Regular cardiac myocyte (primary cell): ENCODE measurements around the gene CSH2. TPM values are rescaled to one million over a fixed set of nuclear protein-coding genes. Genes with fewer than 3 reads are reported as not detected.

Experiments used
- total RNA-seq: library from RNA; depleted of rRNA; stranded (reverse); fragments of >200 nt; gene quantifications from 2 replicates; pipeline ENCODE4 v1.2.3, GENCODE V29; 2014

The CSH2 gene
- not detected in 2 replicates for total RNA-seq

GRCh38 chr17:63873577-63873976 lies at the start of gene CSH2:
Gene CSH2 (minus strand): TSS chr17:63873677. CDS start chr17:63873614, 63 bp downstream.

GRCh38 chr17:63918789-63919305 lies 45.4 kb upstream of the CSH2 start, which contains the start of gene GH1:
Gene GH1 (minus strand): TSS chr17:63918839. CDS start chr17:63918776, 63 bp downstream.

DNA sequence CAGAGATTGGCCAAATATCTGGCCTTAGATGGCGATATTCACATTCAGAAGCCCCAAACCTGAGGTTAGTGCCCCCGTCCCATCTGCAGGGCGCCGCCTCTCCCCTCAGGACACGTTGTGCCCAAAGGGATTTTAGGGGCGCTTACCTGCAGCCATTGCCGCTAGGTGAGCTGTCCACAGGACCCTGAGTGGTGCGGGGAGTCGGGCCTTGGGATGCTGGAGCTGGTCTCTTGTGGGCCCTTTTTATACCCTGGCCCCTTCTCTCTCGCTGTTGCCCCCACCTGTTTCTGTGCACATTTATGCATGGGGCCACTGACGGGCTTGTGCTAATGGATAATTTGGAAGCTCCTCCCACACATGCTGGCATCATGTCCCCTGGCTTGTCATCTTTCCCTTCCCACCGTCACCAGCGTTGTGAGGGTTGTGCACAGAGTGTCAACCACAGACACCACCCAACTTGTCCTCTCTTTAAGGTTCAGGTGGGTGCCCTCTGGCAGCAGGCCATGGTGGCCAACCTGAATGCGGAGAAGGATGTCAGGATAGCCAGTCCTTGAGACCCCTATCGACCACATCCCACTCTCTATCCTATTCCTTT lies 37.7 kb upstream of the CSH2 start, which contains the start of gene CSHL1:
TSS of gene CSHL1 (minus strand) at position 218 of the 595 bp plus-strand sequence. CDS start at position 156, 62 bp downstream.

DNA sequence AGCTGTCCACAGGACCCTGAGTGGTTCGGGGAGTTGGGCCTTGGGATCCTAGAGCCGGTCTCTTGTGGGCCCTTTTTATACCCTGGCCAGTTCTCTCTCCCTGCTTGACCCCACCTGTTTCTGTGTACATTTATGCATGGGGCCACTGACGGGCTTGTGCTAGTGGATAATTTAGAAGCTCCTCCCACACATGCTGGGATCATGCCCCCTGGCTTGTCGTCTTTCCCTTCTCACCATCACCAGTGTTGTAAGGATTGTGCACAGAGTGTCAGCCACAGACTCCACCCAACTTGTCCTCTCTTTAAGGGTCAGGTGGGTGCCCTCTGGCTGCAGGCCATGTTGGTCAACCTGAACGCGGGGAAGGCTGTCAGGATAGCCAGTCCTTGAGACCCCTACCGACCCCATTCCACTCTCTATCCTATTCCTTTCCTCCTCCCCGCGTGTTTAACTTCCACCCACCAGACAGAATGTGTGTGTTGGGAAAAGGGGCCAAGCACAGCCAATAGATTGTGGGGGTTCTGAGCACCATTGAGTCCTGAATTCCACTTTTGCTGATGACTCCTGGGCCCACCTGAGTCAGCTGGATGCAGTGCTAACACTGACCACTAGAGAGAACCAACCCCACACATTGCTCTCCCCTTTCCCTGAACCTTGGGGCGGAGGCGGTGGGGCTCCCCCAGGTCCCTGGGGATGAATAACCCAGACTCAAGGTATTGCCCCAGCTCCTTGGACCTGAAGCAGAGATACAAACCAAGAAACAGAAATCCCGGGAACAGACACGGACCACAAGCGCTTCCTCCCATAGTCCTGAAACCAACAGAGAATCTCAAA lies 23.3 kb upstream of the CSH2 start, which contains the start of gene CSH1:
TSS of gene CSH1 (minus strand) at position 51 of the 831 bp plus-strand sequence. CDS start 63 bp downstream, outside the sequence.

DNA sequence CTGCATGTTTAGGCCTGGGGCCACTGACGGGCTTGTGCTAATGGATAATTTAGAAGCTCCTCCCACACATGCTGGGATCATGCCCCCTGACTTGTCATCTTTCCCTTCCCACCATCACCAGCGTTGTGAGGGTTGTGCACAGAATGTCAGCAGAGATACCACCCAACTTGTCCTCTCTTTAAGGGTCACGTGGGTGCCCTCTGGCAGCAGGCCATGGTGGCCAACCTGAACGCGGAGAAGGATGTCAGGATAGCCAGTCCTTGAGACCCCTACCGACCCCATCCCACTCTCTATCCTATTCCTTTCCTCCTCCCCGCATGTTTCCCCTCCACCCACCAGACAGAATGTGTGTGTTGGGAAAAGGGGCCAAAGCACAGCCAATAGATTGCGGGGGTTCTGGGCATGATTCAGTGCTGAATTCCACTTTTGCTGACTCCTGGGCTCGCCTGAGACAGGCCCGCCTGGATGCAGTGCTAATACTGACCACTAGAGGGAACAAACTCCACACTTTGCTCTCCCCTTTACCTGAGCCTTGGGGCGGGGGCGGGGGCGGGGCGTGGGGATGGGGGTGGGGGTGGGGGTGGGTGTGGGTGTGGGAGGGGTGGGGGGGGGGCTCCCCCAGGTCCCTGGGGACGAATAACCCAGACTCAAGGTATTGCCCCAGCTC lies 8.6 kb upstream of the CSH2 start, which contains the start of gene GH2:
TSS of gene GH2 (minus strand) at position 10 of the 667 bp plus-strand sequence. CDS start 143 bp downstream, outside the sequence.

DNA sequence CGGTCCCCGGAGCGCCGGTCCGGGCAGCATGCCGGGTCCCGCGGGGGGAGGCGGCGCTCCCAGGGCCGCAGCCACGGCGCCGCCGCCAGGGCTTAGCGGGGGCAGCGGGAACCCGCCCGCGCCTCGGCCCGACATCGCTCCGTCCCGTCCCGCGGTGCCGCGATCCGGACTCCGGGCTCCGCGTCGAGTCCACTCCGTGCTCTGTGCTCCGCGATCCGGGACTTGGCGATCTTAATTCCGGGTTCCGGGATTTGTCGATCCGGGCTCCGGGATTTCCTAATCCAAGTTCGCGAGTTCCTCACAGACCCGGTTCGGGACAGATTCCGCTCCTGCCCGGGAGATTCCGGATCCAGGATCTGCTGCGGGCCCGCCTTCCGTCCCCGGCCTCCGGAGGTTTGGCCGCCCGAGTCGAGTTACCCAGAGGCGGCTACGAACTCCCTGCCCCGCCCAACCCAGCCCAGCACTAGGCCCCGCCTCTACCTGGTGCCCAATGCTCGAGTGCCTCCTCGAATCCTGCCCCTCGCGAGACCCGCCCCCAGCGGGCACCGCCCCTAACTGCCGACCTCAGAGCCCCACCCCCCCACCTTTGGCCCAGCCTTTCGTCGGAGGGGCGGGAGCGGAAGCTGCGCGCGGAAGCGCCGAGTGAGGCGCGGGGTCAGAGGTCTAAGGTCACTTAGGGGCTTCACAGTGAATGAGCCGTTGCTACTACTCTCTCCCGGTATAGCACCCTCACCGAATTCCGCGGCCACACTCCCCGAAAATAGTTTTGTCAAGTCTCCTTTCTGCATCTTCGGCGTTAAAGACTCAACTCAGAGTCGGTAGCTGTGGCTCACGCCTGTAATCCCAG lies 30.7 kb downstream of the CSH2 start, which contains the start of gene SMARCD2:
TSS of gene SMARCD2 (minus strand) at position 146 of the 847 bp plus-strand sequence. CDS start at position 135, 11 bp downstream.

GRCh38 chr17:63827002-63827800 lies 46.3 kb downstream of the CSH2 start, which contains the start of the genes FTSJ3 and PSMC5:
Gene FTSJ3 (minus strand): TSS chr17:63827663. CDS start chr17:63826902, 761 bp downstream.
Gene PSMC5 (plus strand): TSS chr17:63827431. CDS start chr17:63827491, 60 bp downstream.

Other genes starting within 250 kb of the CSH2 start
- 6.1 and 6.2 TPM in 2 replicates for gene LIMD2, start 173.6 kb downstream of the CSH2 start, total RNA-seq
- gene STRADA, start 131.9 kb downstream of the CSH2 start, total RNA-seq: 14.4 and 15.1 TPM in 2 replicates
- gene CCDC47, start 100.1 kb downstream of the CSH2 start, total RNA-seq: 87.7 and 112 TPM in 2 replicates
- 56.9 and 70.9 TPM in 2 replicates for gene DDX42, start 99.5 kb downstream of the CSH2 start, total RNA-seq
- gene PSMC5, start 46.2 kb downstream of the CSH2 start, total RNA-seq: 50.5 and 127 TPM in 2 replicates
- 116 and 168 TPM in 2 replicates for gene FTSJ3, start 46.0 kb downstream of the CSH2 start, total RNA-seq
- gene SMARCD2, start 31.0 kb downstream of the CSH2 start, total RNA-seq: 58.3 and 83.8 TPM in 2 replicates
- gene GH2, start 8.3 kb upstream of the CSH2 start, total RNA-seq: not detected in 2 replicates
- not detected in 2 replicates for gene CSH1, start 22.9 kb upstream of the CSH2 start, total RNA-seq
- not detected in 2 replicates for gene CSHL1, start 37.6 kb upstream of the CSH2 start, total RNA-seq
- gene GH1, start 45.2 kb upstream of the CSH2 start, total RNA-seq: not detected in 2 replicates
- 1.1 and 5.4 TPM in 2 replicates for gene CD79B, start 58.7 kb upstream of the CSH2 start, total RNA-seq
- under 0.01 TPM in 1 of 2 replicates, not detected in the other for gene SCN4A, start 99.2 kb upstream of the CSH2 start, total RNA-seq
- gene PRR29, start 124.7 kb upstream of the CSH2 start, total RNA-seq: 0.38 and 0.85 TPM in 2 replicates
- 22.4 and 27.9 TPM in 2 replicates for gene ICAM2, start 147.0 kb upstream of the CSH2 start, total RNA-seq